HEK293 (cell line): ENCODE measurements around the gene COX7A1.

ENCODE experiments used
- CTCF ChIA-PET: fragments of 350-600 bp; formaldehyde crosslinking; extraction: SDS; loops from one replicate; lab custom pipeline; 2021; ENCODE audit warnings: antibody characterized with exemption; lab: Yijun Ruan, JAX
- POLR2A ChIA-PET: fragments of 300-600 bp; formaldehyde crosslinking; extraction: SDS; loops from one replicate; lab custom pipeline; 2020; ENCODE audit warnings: antibody characterized with exemption, inconsistent platforms; lab: Yijun Ruan, JAX
- H3K27ac ChIP-seq: fragments of 200-500 bp; sonication (Bioruptor generic); 2 replicates; pipeline ENCODE4 v1.5.1; 2014; ENCODE audit warnings: low read depth, low read length, control low read depth, inconsistent platforms; ENCODE audit errors: extremely low read depth
- H3K36me3 ChIP-seq, 2 experiments: fragments of 200-500 bp in 1 of 2; sonication (Bioruptor generic) in 1 of 2; 1 replicate in 1 of 2; 2 replicates in 1 of 2; pipeline ENCODE4 v1.5.1; 2014 to 2017; ENCODE audit warnings: inconsistent platforms in 2 of 2, low read length in 2 of 2; ENCODE audit not compliant: control insufficient read depth in 2 of 2, insufficient read depth in 1 of 2
- H3K4me1 ChIP-seq: fragments of 200-500 bp; sonication (Bioruptor generic); 2 replicates; pipeline ENCODE4 v1.5.1; 2014; ENCODE audit warnings: mild to moderate bottlenecking, low read length, inconsistent platforms; ENCODE audit not compliant: control insufficient read depth, insufficient read depth
- H3K4me3 ChIP-seq: 2 replicates; pipeline ENCODE4 v1.5.1; 2011; ENCODE audit warnings: low read depth, mild to moderate bottlenecking, control low read depth, low read length, moderate library complexity
- H3K9me3 ChIP-seq: fragments of 200-500 bp; sonication (Bioruptor generic); 2 replicates; pipeline ENCODE4 v1.5.1; 2014; ENCODE audit warnings: low read depth, low read length, inconsistent platforms; ENCODE audit not compliant: control insufficient read depth, insufficient read depth
- GLIS2 ChIP-seq: fragments of 450-650 bp; formaldehyde crosslinking; IDR thresholded peaks from 2 replicates; pipeline ENCODE4 v1.5.1; 2016; ENCODE audit warnings: missing biosample characterization, missing genetic modification characterization
- HIC1 ChIP-seq: fragments of 450-650 bp; formaldehyde crosslinking; IDR thresholded peaks from 2 replicates; pipeline ENCODE4 v1.5.1; 2016; ENCODE audit warnings: missing biosample characterization, missing genetic modification characterization
- KLF1 ChIP-seq: fragments of 450-650 bp; formaldehyde crosslinking; IDR thresholded peaks from 2 replicates; pipeline ENCODE4 v1.5.1; 2016; ENCODE audit warnings: missing biosample characterization, missing genetic modification characterization
- MEIS1 ChIP-seq: sonication (generic); formaldehyde crosslinking; IDR thresholded peaks from 2 replicates; pipeline ENCODE4 v1.8.1; 2022; ENCODE audit warnings: missing genetic modification reagents, mild to moderate bottlenecking, borderline replicate concordance
- MYNN ChIP-seq: fragments of 450-650 bp; formaldehyde crosslinking; IDR thresholded peaks from 2 replicates; pipeline ENCODE4 v1.5.1; 2016; ENCODE audit warnings: missing biosample characterization, missing genetic modification characterization, borderline replicate concordance
- ZFP69B ChIP-seq: fragments of 450-650 bp; formaldehyde crosslinking; IDR thresholded peaks from 2 replicates; pipeline ENCODE4 v1.5.1; 2016; ENCODE audit warnings: missing biosample characterization, missing genetic modification characterization
- ZNF266 ChIP-seq: fragments of 450-650 bp; formaldehyde crosslinking; IDR thresholded peaks from 2 replicates; pipeline ENCODE4 v1.5.1; 2016; ENCODE audit warnings: missing biosample characterization, missing genetic modification characterization, low read depth
- ZNF341 ChIP-seq: fragments of 450-650 bp; formaldehyde crosslinking; IDR thresholded peaks from 2 replicates; pipeline ENCODE4; 2016; ENCODE audit warnings: low read depth, missing biosample characterization, missing genetic modification characterization
- ZNF600 ChIP-seq: fragments of 450-650 bp; formaldehyde crosslinking; IDR thresholded peaks from 2 replicates; pipeline ENCODE4 v1.5.1; 2016; ENCODE audit warnings: missing biosample characterization, missing genetic modification characterization
- ZNF677 ChIP-seq: fragments of 450-650 bp; IDR thresholded peaks from 2 replicates; pipeline ENCODE4 v1.5.0; 2018; ENCODE audit warnings: missing biosample characterization, mild to moderate bottlenecking, missing genetic modification characterization, moderate library complexity
- ZNF843 ChIP-seq: fragments of 450-650 bp; formaldehyde crosslinking; IDR thresholded peaks from 2 replicates; pipeline ENCODE4 v1.5.1; 2016; ENCODE audit warnings: missing biosample characterization, missing genetic modification characterization
- TF ChIP-seq, protein P1 (sequence below): sonication (generic); formaldehyde crosslinking; IDR thresholded peaks from 2 replicates; pipeline ENCODE4 v1.8.1; 2022; ENCODE audit warnings: mild to moderate bottlenecking, moderate library complexity, missing genetic modification reagents
- TF ChIP-seq, protein P2 (sequence below): fragments of 450-650 bp; formaldehyde crosslinking; IDR thresholded peaks from 2 replicates; pipeline ENCODE4 v1.5.1; 2016; ENCODE audit warnings: missing biosample characterization, missing genetic modification characterization

Gene COX7A1

DNA sequence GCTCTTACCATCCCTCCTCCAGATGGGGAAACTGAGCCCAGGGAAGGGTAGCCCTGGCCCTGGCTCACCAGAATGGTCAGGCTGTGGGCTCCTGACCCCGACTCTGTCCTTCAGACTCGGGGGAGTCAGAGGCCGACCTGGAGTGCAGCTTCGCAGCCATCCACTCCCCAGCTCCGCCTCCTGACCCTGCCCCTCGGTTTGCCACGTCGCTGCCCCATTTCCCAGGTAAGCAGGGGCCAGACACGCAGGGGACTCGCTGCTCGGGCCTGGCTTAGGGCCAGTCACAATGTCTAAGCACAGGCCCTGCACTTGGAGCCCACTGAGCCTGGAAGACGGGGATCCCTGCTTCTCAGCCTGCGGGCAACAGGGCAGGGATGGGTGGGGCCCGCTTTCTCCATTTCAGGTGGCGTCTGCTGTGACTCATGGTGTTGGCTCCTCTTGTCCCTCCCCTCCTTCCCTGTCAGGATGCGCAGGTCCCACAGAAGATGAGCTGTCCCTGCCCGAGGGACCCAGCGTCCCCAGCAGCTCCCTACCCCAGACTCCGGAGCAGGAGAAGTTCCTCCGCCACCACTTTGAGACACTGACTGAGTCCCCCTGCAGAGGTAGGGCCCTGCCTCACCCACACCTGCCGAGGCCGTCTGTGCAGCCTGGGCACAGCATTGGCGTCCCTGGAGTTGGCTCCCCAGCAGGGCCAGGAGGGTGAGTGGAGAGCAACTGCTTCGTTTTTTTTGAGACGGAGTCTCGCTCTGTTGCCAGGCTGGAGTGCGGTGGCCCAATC is 50.5 kb downstream of the COX7A1 start:
- H3K36me3 ChIP-seq = peaks cover 87 to 94% of the 10 kb centered on the region in 2 experiments
- CTCF ChIA-PET = interaction anchor here (1.1 to 4.4 kb wide), 2 partner anchors 22 to 41 kb away, joined by 3 to 21 read pairs; no protein-coding TSS in a partner anchor
- no peaks in the 10 kb centered on the region for H3K4me1 ChIP-seq
- POLR2A ChIA-PET = interaction anchor here (0.6 to 3.5 kb wide), 4 partner anchors 13 to 401 kb away, joined by 3 to 33 read pairs (median 8); partner anchors contain the start of genes POLR2I and TBCB
- TF ChIP-seq GLIS2 (tag by site-specific recombination) (0 out of 2 replicates have a peak, but pooled peaks have one; percentile 16), ZFP69B (tag by site-specific recombination) (peak; percentile 84), MEIS1 (no peak), ZNF843 (no peak), KLF1 (0 out of 2 replicates have a peak, but pooled peaks have one; percentile 7), ZNF677 (tag by site-specific recombination) (no peak), HIC1 (tag by site-specific recombination) (0 out of 2 replicates have a peak, but pooled peaks have one; percentile 11), MYNN (tag by site-specific recombination) (0 out of 2 replicates have a peak, but pooled peaks have one; percentile 21), ZNF600 (tag by site-specific recombination) (peak; percentile 94), ZNF341 (tag by site-specific recombination) (no peak), ZNF266 (tag by site-specific recombination) (no peak)
- TF ChIP-seq, protein P1, sequence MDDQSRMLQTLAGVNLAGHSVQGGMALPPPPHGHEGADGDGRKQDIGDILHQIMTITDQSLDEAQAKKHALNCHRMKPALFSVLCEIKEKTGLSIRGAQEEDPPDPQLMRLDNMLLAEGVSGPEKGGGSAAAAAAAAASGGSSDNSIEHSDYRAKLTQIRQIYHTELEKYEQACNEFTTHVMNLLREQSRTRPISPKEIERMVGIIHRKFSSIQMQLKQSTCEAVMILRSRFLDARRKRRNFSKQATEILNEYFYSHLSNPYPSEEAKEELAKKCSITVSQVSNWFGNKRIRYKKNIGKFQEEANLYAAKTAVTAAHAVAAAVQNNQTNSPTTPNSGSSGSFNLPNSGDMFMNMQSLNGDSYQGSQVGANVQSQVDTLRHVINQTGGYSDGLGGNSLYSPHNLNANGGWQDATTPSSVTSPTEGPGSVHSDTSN (CRISPR knock-in tag) = no peak
- TF ChIP-seq, protein P2, sequence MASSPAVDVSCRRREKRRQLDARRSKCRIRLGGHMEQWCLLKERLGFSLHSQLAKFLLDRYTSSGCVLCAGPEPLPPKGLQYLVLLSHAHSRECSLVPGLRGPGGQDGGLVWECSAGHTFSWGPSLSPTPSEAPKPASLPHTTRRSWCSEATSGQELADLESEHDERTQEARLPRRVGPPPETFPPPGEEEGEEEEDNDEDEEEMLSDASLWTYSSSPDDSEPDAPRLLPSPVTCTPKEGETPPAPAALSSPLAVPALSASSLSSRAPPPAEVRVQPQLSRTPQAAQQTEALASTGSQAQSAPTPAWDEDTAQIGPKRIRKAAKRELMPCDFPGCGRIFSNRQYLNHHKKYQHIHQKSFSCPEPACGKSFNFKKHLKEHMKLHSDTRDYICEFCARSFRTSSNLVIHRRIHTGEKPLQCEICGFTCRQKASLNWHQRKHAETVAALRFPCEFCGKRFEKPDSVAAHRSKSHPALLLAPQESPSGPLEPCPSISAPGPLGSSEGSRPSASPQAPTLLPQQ (tag by site-specific recombination) = peak; percentile 86
- no peak overlapping the region for H3K4me3 ChIP-seq
- 0 out of 2 replicates have a peak overlapping the region, but pooled peaks have one; percentile 10 for H3K27ac ChIP-seq
- H3K9me3 ChIP-seq = no peaks in the 10 kb centered on the region
